ENCODE results near the gene HOXA3.

Gene HOXA3

DNA sequence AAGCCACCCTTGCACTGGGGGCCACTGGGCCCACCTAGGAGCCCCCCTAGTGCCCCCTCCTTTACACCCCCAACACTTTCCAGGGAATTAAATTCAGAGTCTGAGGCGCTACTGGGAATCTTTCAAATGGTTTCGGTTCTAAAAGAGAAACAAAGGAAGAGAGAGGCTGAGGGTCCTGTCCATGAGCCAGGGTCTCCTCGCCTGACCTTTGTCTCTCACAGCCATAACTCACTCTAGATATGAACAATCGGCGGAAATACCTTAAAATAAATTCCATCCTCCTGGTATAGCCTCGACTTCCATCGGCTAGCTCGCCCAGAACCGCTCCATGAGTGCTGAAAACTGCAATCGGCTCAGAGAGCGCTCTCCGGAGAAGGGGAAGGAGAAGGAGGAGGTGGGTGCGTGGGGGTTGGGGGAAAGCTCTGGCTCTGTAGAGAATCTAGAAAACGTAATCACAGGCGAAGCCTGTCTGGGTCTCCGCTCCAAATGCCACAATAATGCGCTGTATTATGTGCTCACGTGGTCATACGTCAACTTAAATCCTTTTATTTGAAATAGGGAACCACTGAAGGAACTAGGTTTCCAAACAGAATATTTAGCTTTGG lies 34.4 kb downstream of the HOXA3 start:
- no peak for DNase-seq
- 95% methylated on average over 13 of the region's 19 CpGs for WGBS (ENCODE audit: insufficient coverage)
- Histone ChIP-seq H3K27me3 (replicated peaks in 2 of 5; ENCODE audit: control insufficient read depth in 4 of 5, insufficient read depth in 5 of 5, low read length in 4 of 5) (no peaks in the 10 kb centered on the region), H3K27ac (ENCODE audit: insufficient read depth in 1 of 2, low read depth in 1 of 2, low read length in 2 of 2, poor library complexity in 1 of 2, severe bottlenecking in 2 of 2) (no peak overlapping the region), H3K9me3 (ENCODE audit: control extremely low read depth in 1 of 5, control insufficient read depth in 4 of 5, insufficient read depth in 2 of 5, low read depth in 1 of 5, low read length in 4 of 5) (no peaks in the 10 kb centered on the region), H3K4me1 (ENCODE audit: control extremely low read depth in 1 of 4, control insufficient read depth in 4 of 4, insufficient read depth in 4 of 4, low read length in 3 of 4) (peaks cover 0 to 2% (median 0%) of the 10 kb centered on the region in 4 experiments), H3K4me3 (ENCODE audit: control insufficient read depth in 1 of 7, extremely low read depth in 1 of 7, insufficient read depth in 4 of 7, low read depth in 2 of 7, low read length in 6 of 7) (no peak overlapping the region), H3K36me3 (ENCODE audit: control insufficient read depth in 4 of 4, insufficient read depth in 4 of 4, low read length in 3 of 4) (peaks cover 10 to 84% (median 67%) of the 10 kb centered on the region in 4 experiments)
- POLR2A ChIA-PET: interaction anchor here (0.6 kb wide), 1 partner anchor 253 kb away, joined by 3 read pairs; no protein-coding TSS in a partner anchor
- CTCF ChIA-PET: interaction anchor here (0.7 to 3.3 kb wide), 3 partner anchors 10 to 13 kb away, joined by 3 to 10 read pairs (median 5); partner anchors contain the start of gene HOXA4

- ChIA-PET POLR2A (no interaction called here), CTCF (interaction anchor here (1.3 to 1.5 kb wide), 2 partner anchors 9 to 13 kb away, joined by 5 read pairs; partner anchors contain the start of gene HOXA4)
- DNase-seq: no peak
- Histone ChIP-seq H3K27ac (ENCODE audit: insufficient read depth in 1 of 2, low read depth in 1 of 2, low read length in 2 of 2, poor library complexity in 1 of 2, severe bottlenecking in 2 of 2) (no peak overlapping the region), H3K36me3 (ENCODE audit: control insufficient read depth in 4 of 4, insufficient read depth in 4 of 4, low read length in 3 of 4) (peaks cover 10 to 78% (median 62%) of the 10 kb centered on the region in 4 experiments), H3K4me1 (ENCODE audit: control extremely low read depth in 1 of 4, control insufficient read depth in 4 of 4, insufficient read depth in 4 of 4, low read length in 3 of 4) (no peaks in the 10 kb centered on the region), H3K9me3 (ENCODE audit: control extremely low read depth in 1 of 5, control insufficient read depth in 4 of 5, insufficient read depth in 2 of 5, low read depth in 1 of 5, low read length in 4 of 5) (no peaks in the 10 kb centered on the region), H3K27me3 (replicated peaks in 2 of 5; ENCODE audit: control insufficient read depth in 4 of 5, insufficient read depth in 5 of 5, low read length in 4 of 5) (no peaks in the 10 kb centered on the region), H3K4me3 (ENCODE audit: control insufficient read depth in 1 of 7, extremely low read depth in 1 of 7, insufficient read depth in 4 of 7, low read depth in 2 of 7, low read length in 6 of 7) (no peak overlapping the region)
- 96% methylated on average over 8 of the region's 12 CpGs for WGBS (ENCODE audit: insufficient coverage)
Observed at GRCh38 chr7:27116962-27117886, 35.2 kb downstream of the HOXA3 start.

DNA sequence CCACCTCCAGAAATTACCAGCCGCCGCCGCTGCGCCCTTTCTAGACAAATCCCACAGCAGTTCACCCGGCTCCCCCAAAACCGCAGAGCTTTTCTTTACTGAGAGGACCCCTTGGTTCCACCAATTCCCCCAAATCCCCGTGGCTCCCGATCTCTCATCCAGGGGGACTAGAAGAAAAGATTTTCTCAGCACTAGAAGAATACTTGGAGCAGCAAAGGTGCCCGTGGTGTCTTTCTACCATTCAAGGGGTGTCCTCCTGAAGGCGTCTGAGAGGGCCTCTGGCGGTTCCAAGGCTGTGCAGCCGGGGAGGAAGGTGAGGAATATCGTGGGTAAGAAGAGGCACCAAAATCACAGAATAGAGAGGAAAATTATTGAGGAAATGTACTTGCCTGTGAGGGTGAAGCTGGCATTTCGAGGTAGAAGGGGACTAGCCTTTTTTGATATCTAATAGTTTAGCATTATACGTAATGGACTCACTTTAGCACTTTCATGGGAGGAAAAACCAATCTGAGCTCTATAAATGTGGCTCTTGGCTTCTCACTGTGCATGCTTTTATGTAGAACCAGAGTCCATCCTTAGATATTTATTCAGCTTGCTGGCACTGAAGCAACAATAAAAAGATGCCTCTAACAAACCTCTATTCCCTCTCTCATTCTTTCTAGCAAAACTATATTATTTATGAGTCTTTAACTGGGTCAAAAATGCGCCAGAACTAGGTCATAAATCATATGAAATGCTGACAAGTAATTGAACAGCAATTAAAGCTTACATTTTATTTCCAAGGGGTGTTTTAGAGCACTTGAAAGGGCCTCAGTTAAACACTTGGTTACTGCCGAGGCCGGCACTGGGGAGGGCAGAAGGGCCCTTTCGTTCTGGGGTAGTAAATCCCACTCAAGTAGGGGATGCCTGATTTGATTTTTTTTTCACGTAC lies 36.1 kb downstream of the HOXA3 start:
- H3K27me3 ChIP-seq (replicated peaks in 2 of 5; ENCODE audit: control insufficient read depth in 4 of 5, insufficient read depth in 5 of 5, low read length in 4 of 5): no peaks in the 10 kb centered on the region
- CTCF ChIA-PET: interaction anchor here (1.3 to 1.5 kb wide), 2 partner anchors 8 to 14 kb away, joined by 5 read pairs; partner anchors contain the start of gene HOXA4
- no peak for DNase-seq
- WGBS (ENCODE audit: insufficient coverage): 97% methylated on average over 17 of the region's 20 CpGs
- no peaks in the 10 kb centered on the region for H3K4me1 ChIP-seq (ENCODE audit: control extremely low read depth in 1 of 4, control insufficient read depth in 4 of 4, insufficient read depth in 4 of 4, low read length in 3 of 4)
- H3K9me3 ChIP-seq (ENCODE audit: control extremely low read depth in 1 of 5, control insufficient read depth in 4 of 5, insufficient read depth in 2 of 5, low read depth in 1 of 5, low read length in 4 of 5): no peaks in the 10 kb centered on the region
- no peak overlapping the region for H3K27ac ChIP-seq (ENCODE audit: insufficient read depth in 1 of 2, low read depth in 1 of 2, low read length in 2 of 2, poor library complexity in 1 of 2, severe bottlenecking in 2 of 2)
- H3K36me3 ChIP-seq (ENCODE audit: control insufficient read depth in 4 of 4, insufficient read depth in 4 of 4, low read length in 3 of 4): peaks cover 11 to 74% (median 56%) of the 10 kb centered on the region in 4 experiments
- POLR2A ChIA-PET: no interaction called here
- H3K4me3 ChIP-seq (ENCODE audit: control insufficient read depth in 1 of 7, extremely low read depth in 1 of 7, insufficient read depth in 4 of 7, low read depth in 2 of 7, low read length in 6 of 7): no peak overlapping the region

DNA sequence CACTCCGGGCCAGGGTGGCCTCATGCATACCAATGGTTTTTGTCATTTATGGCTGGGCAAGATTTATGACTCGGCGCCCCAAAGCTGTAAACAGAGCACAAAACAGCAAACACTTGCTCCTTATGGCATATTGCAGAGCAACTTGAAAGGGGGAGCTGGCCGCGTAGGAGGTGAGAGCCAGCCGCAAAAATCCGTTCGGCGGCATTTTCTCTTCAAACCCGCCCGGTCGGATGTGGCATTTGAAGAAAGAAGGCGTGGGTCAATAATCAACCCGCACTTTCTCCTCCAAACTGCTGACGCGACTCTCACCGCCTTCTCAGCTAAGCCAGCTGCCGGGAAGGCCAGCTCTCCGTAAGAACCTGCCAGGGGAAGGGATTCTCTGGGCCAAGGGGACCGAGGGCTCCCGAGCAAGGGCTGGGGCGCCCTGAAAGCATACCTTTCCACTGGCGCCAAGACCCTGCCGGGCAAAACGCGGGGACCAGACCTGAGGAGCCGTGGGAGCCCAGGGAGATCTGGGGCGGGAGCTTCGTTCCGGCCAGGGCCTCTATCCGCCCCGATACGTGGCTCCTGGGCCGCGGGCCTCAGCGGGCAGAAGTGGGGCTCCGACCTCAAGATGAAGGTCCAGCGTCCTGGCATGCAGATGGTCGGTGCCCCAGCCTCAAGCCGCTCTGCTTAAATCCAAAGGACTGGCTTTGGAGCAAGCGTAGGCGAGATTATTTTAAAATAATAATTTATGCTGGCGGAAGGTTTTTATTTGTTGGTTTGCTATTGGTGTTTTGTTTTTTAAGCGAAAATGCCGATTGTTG lies 37.0 kb downstream of the HOXA3 start:
- Histone ChIP-seq H3K36me3 (ENCODE audit: control insufficient read depth in 4 of 4, insufficient read depth in 4 of 4, low read length in 3 of 4) (peaks cover 13 to 75% (median 61%) of the 10 kb centered on the region in 4 experiments), H3K27me3 (replicated peaks in 2 of 5; ENCODE audit: control insufficient read depth in 4 of 5, insufficient read depth in 5 of 5, low read length in 4 of 5) (no peaks in the 10 kb centered on the region), H3K4me1 (ENCODE audit: control extremely low read depth in 1 of 4, control insufficient read depth in 4 of 4, insufficient read depth in 4 of 4, low read length in 3 of 4) (no peaks in the 10 kb centered on the region), H3K27ac (ENCODE audit: insufficient read depth in 1 of 2, low read depth in 1 of 2, low read length in 2 of 2, poor library complexity in 1 of 2, severe bottlenecking in 2 of 2) (no peak overlapping the region), H3K4me3 (ENCODE audit: control insufficient read depth in 1 of 7, extremely low read depth in 1 of 7, insufficient read depth in 4 of 7, low read depth in 2 of 7, low read length in 6 of 7) (no peak overlapping the region), H3K9me3 (ENCODE audit: control extremely low read depth in 1 of 5, control insufficient read depth in 4 of 5, insufficient read depth in 2 of 5, low read depth in 1 of 5, low read length in 4 of 5) (no peaks in the 10 kb centered on the region)
- no peak for DNase-seq
- ChIA-PET CTCF (no interaction called here), POLR2A (no interaction called here)
- WGBS (ENCODE audit: insufficient coverage): 97% methylated on average over 39 of the region's 45 CpGs

GRCh38 chr7:27114881-27115220 lies 37.5 kb downstream of the HOXA3 start:
- DNase-seq: no peak
- WGBS (ENCODE audit: insufficient coverage): 100% methylated on average over 2 of the region's 6 CpGs
- ChIA-PET CTCF (no interaction called here), POLR2A (no interaction called here)
- H3K27ac ChIP-seq (ENCODE audit: insufficient read depth in 1 of 2, low read depth in 1 of 2, low read length in 2 of 2, poor library complexity in 1 of 2, severe bottlenecking in 2 of 2): no peak overlapping the region
- H3K36me3 ChIP-seq (ENCODE audit: control insufficient read depth in 4 of 4, insufficient read depth in 4 of 4, low read length in 3 of 4): peaks cover 13 to 79% (median 62%) of the 10 kb centered on the region in 4 experiments
- H3K9me3 ChIP-seq (ENCODE audit: control extremely low read depth in 1 of 5, control insufficient read depth in 4 of 5, insufficient read depth in 2 of 5, low read depth in 1 of 5, low read length in 4 of 5): no peaks in the 10 kb centered on the region
- H3K4me3 ChIP-seq (ENCODE audit: control insufficient read depth in 1 of 7, extremely low read depth in 1 of 7, insufficient read depth in 4 of 7, low read depth in 2 of 7, low read length in 6 of 7): no peak overlapping the region
- H3K4me1 ChIP-seq (ENCODE audit: control extremely low read depth in 1 of 4, control insufficient read depth in 4 of 4, insufficient read depth in 4 of 4, low read length in 3 of 4): no peaks in the 10 kb centered on the region
- H3K27me3 ChIP-seq (replicated peaks in 2 of 5; ENCODE audit: control insufficient read depth in 4 of 5, insufficient read depth in 5 of 5, low read length in 4 of 5): no peaks in the 10 kb centered on the region

GRCh38 chr7:27113991-27114769 lies 38.2 kb downstream of the HOXA3 start:
- H3K4me3 ChIP-seq (ENCODE audit: control insufficient read depth in 1 of 7, extremely low read depth in 1 of 7, insufficient read depth in 4 of 7, low read depth in 2 of 7, low read length in 6 of 7): no peak overlapping the region
- no peaks in the 10 kb centered on the region for H3K9me3 ChIP-seq (ENCODE audit: control extremely low read depth in 1 of 5, control insufficient read depth in 4 of 5, insufficient read depth in 2 of 5, low read depth in 1 of 5, low read length in 4 of 5)
- CTCF ChIA-PET: no interaction called here
- no peaks in the 10 kb centered on the region for H3K4me1 ChIP-seq (ENCODE audit: control extremely low read depth in 1 of 4, control insufficient read depth in 4 of 4, insufficient read depth in 4 of 4, low read length in 3 of 4)
- POLR2A ChIA-PET: no interaction called here
- 92% methylated on average over 12 of the region's 26 CpGs for WGBS (ENCODE audit: insufficient coverage)
- H3K27me3 ChIP-seq (replicated peaks in 2 of 5; ENCODE audit: control insufficient read depth in 4 of 5, insufficient read depth in 5 of 5, low read length in 4 of 5): no peaks in the 10 kb centered on the region
- DNase-seq: no peak
- H3K27ac ChIP-seq (ENCODE audit: insufficient read depth in 1 of 2, low read depth in 1 of 2, low read length in 2 of 2, poor library complexity in 1 of 2, severe bottlenecking in 2 of 2): no peak overlapping the region
- H3K36me3 ChIP-seq (ENCODE audit: control insufficient read depth in 4 of 4, insufficient read depth in 4 of 4, low read length in 3 of 4): peaks cover 7 to 78% (median 64%) of the 10 kb centered on the region in 4 experiments

All from common myeloid progenitor, CD34-positive (primary cell).